ENCODE measurements around the gene FANCE.
"Not testable (repeated sequence)": the region's sequence is repeated elsewhere in the genome, so short reads cannot be mapped to it uniquely, and the experiment has no call there.

Gene FANCE

DNA sequence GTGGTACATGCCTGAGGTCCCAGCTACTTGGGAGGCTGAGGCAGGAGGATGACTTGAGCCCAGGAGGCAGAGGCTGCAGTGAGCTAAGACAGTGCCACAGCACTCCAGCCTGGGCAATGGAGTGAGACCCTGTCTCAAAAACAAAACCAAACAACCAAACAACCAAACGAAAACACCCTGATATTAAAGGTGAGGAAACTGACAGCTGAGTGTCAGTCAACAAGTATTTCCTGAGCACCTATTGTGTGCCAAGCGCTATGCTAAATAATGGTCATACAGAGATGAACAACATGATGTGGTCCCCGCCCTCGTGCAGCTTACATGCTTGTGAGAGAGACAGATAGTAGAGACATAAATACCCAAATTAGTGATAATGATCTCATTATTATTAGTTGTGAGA, 62.4 kb downstream of the FANCE start:
- H4K20me1 ChIP-seq (ENCODE audit: low read depth, low read length): no peaks in the 10 kb centered on the region
- no peaks in the 10 kb centered on the region for H3K9me2 ChIP-seq (replicated peaks; ENCODE audit: insufficient read depth, low read length)
- H3K9me3 ChIP-seq (ENCODE audit: insufficient read depth, low read length): no peaks in the 10 kb centered on the region
- no peak overlapping the region for H3K4me2 ChIP-seq (ENCODE audit: low read depth, low read length, poor library complexity, severe bottlenecking)
- H3K79me2 ChIP-seq (ENCODE audit: insufficient read depth, low read length): no peaks in the 10 kb centered on the region
- no peak overlapping the region for H2AFZ ChIP-seq (ENCODE audit: low read depth, low read length, severe bottlenecking)
- no peak overlapping the region for H3K4me3 ChIP-seq (ENCODE audit: insufficient read depth, low read length, poor library complexity, severe bottlenecking)
- no peaks in the 10 kb centered on the region for H3F3A ChIP-seq (ENCODE audit: insufficient read depth)
- no peaks in the 10 kb centered on the region for H3K36me3 ChIP-seq (ENCODE audit: low read length)
- no peak overlapping the region for H3K27ac ChIP-seq (ENCODE audit: low read depth, low read length)
- no peak for TF ChIP-seq EZH2phosphoT487 (conservative IDR thresholded peaks at IDR 0.05; ENCODE audit: low read length)
- TF ChIP-seq, protein P1, sequence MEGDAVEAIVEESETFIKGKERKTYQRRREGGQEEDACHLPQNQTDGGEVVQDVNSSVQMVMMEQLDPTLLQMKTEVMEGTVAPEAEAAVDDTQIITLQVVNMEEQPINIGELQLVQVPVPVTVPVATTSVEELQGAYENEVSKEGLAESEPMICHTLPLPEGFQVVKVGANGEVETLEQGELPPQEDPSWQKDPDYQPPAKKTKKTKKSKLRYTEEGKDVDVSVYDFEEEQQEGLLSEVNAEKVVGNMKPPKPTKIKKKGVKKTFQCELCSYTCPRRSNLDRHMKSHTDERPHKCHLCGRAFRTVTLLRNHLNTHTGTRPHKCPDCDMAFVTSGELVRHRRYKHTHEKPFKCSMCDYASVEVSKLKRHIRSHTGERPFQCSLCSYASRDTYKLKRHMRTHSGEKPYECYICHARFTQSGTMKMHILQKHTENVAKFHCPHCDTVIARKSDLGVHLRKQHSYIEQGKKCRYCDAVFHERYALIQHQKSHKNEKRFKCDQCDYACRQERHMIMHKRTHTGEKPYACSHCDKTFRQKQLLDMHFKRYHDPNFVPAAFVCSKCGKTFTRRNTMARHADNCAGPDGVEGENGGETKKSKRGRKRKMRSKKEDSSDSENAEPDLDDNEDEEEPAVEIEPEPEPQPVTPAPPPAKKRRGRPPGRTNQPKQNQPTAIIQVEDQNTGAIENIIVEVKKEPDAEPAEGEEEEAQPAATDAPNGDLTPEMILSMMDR (IDR thresholded peaks at IDR 0.05; ENCODE audit: insufficient read depth, low read length, poor library complexity, severe bottlenecking): no peak
- H3K27me3 ChIP-seq (ENCODE audit: low read length): no peaks in the 10 kb centered on the region
- H3K9ac ChIP-seq (ENCODE audit: low read length): no peak overlapping the region

- not testable (repeated sequence) for H3K4me3 ChIP-seq (ENCODE audit: insufficient read depth, low read length, poor library complexity, severe bottlenecking); H3K9me2 ChIP-seq (replicated peaks; ENCODE audit: insufficient read depth, low read length); H3K27me3 ChIP-seq (ENCODE audit: low read length); H3K79me2 ChIP-seq (ENCODE audit: insufficient read depth, low read length); H3K36me3 ChIP-seq (ENCODE audit: low read length); H2AFZ ChIP-seq (ENCODE audit: low read depth, low read length, severe bottlenecking); H4K20me1 ChIP-seq (ENCODE audit: low read depth, low read length); H3K9me3 ChIP-seq (ENCODE audit: insufficient read depth, low read length); H3K27ac ChIP-seq (ENCODE audit: low read depth, low read length); H3F3A ChIP-seq (ENCODE audit: insufficient read depth); H3K4me2 ChIP-seq (ENCODE audit: low read depth, low read length, poor library complexity, severe bottlenecking); H3K9ac ChIP-seq (ENCODE audit: low read length)
Observed at GRCh38 chr6:35515939-35516338, 63.8 kb downstream of the FANCE start.

All from SU-DHL-6 (cell line).